Breast epithelium (tissue), 4 donors: ENCODE measurements around the gene HIBCH. TPM values are rescaled to one million over a fixed set of nuclear protein-coding genes. Genes with fewer than 3 reads are reported as not detected.

Source experiments
- DNase-seq, 2 donors: peaks; one replicate each; pipeline ENCODE4 v3.0.0-alpha.2; 2019; ENCODE audit warnings: low spot score in 2 of 2
- H3K27ac ChIP-seq, 2 donors: fragments of 200-600 bp; sonication (generic) in 1 of 2; one replicate each; pipeline ENCODE4 v1.5.1; 2016 to 2019; ENCODE audit warnings: mild to moderate bottlenecking in 1 of 2
- H3K27me3 ChIP-seq, 2 donors: fragments of 200-600 bp; sonication (generic) in 1 of 2; one replicate each; pipeline versions ENCODE4 v1.5.1 to v1.6.0; 2017 to 2019; ENCODE audit warnings: control low read depth in 1 of 2, mild to moderate bottlenecking in 1 of 2
- H3K36me3 ChIP-seq: fragments of 200-600 bp; one replicate; pipeline ENCODE4 v1.5.1; 2019
- H3K4me1 ChIP-seq, 2 donors: fragments of 200-600 bp; sonication (generic); one replicate each; pipeline ENCODE4 v1.5.1; 2016 to 2019; ENCODE audit warnings: control low read depth in 1 of 2
- H3K4me3 ChIP-seq, 3 donors: fragments of 200-600 bp; sonication (generic); 1 replicate in 2 of 3; 2 replicates in 1 of 3; pipeline ENCODE4 v1.5.1; 2016 to 2019; ENCODE audit warnings: mild to moderate bottlenecking in 3 of 3, moderate library complexity in 2 of 3
- H3K9me3 ChIP-seq, 2 donors: fragments of 200-600 bp; sonication (generic) in 1 of 2; one replicate each; pipeline ENCODE4 v1.5.1; 2016 to 2019; ENCODE audit warnings: control low read depth in 1 of 2
- CTCF ChIP-seq, 3 donors: fragments of 450-650 bp; IDR thresholded peaks; one replicate each; pipeline ENCODE4 v1.5.1; 2016 to 2017; ENCODE audit warnings: antibody characterized with exemption in 3 of 3, mild to moderate bottlenecking in 3 of 3, moderate library complexity in 3 of 3
- POLR2A ChIP-seq: fragments of 450-650 bp; IDR thresholded peaks from one replicate; pipeline ENCODE4 v1.6.1; 2016; ENCODE audit warnings: antibody characterized with exemption, mild to moderate bottlenecking, moderate library complexity
- POLR2AphosphoS5 ChIP-seq, 3 donors: sonication (generic); formaldehyde crosslinking; IDR thresholded peaks; one replicate each; pipeline ENCODE4 v1.6.1; 2017; ENCODE audit warnings: antibody characterized with exemption in 3 of 3
- intact Hi-C: fragments of 100-400 bp; cut with DNase I; formaldehyde crosslinking; loops from one replicate; pipeline ENCODE4 v1.15.1; 2023; ENCODE audit warnings: low total_unique reads
- total RNA-seq, 3 donors: library from RNA; depleted of rRNA; stranded (reverse); fragments of >200 nt; gene quantifications; one replicate each; pipeline ENCODE4 v1.1.0, GENCODE V29; 2016

The HIBCH gene
- total RNA-seq, 3 donors from 2014 or later = 22.2 to 31.8 (median 22.9) TPM

DNA sequence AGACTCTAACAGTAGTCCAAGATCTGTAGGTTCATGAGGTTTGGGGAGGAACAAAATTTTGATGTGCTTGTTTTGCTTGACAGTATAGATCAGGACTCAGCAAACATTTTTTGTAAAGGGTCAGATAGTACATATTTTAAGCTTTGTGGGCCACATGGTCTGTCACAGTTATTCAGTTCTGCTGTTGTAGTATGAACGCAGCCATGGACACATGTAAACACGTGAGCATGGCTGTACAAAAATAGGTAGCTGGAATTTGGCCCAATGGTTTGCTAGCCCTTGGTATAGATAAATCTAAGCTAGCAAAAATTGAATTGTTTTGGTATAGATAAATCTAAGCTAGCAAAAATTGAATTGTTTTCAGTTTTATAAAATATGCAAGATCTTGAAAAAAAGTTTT is 120.5 kb downstream of the HIBCH start:
- Histone ChIP-seq H3K9me3 (no peaks in the 10 kb centered on the region), H3K27ac (no peak overlapping the region), H3K36me3 (no peaks in the 10 kb centered on the region), H3K4me3 (no peak overlapping the region), H3K27me3 (no peaks in the 10 kb centered on the region), H3K4me1 (no peaks in the 10 kb centered on the region)
- no peak for DNase-seq
- TF ChIP-seq POLR2AphosphoS5 (IDR thresholded peaks at IDR 0.05) (no peak), POLR2A (no peak), CTCF (IDR thresholded peaks at IDR 0.05) (no peak)
- intact Hi-C loops = no loop called here

- no peak overlapping the region for H3K4me3 ChIP-seq
- no peaks in the 10 kb centered on the region for H3K27me3 ChIP-seq
- no peak for DNase-seq
- no peaks in the 10 kb centered on the region for H3K36me3 ChIP-seq
- intact Hi-C loops = no loop called here
- no peak overlapping the region for H3K27ac ChIP-seq
- TF ChIP-seq CTCF (IDR thresholded peaks at IDR 0.05) (no peak), POLR2A (no peak), POLR2AphosphoS5 (IDR thresholded peaks at IDR 0.05) (no peak)
- no peaks in the 10 kb centered on the region for H3K9me3 ChIP-seq
- no peaks in the 10 kb centered on the region for H3K4me1 ChIP-seq
These were observed 122.4 kb downstream of the HIBCH start for GRCh38 chr2:190197143-190197720.

DNA sequence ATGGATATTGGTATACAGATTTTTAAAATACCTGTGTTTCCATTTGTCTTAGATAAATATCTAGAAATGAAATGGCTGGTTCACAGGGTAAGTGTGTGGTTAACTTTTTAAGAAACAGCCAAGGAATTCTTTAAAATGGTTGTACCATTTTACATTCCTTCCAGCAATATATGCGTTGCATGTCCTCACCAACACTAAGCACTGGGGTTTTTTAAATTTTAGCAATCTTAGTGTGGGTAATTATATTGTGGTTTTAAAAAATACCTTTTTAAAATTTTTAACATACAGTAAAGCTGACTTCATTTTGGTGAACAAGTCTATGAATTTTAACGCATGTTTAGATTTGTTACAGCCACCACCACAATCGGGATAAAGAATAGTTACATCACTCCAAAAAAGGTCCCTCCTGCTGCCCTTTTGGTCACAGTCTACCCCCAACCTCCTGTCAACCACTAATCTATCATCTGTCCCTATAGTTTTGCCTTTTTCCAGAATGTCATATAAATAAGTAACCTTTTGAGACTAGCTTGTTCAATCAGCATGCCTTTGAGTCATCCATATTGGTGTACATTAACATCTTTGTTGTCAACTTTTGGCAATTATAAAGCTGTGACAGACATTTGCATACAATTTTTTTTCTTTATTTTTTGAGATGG is 129.0 kb downstream of the HIBCH start:
- no peak for DNase-seq
- intact Hi-C loops = no loop called here

DNA sequence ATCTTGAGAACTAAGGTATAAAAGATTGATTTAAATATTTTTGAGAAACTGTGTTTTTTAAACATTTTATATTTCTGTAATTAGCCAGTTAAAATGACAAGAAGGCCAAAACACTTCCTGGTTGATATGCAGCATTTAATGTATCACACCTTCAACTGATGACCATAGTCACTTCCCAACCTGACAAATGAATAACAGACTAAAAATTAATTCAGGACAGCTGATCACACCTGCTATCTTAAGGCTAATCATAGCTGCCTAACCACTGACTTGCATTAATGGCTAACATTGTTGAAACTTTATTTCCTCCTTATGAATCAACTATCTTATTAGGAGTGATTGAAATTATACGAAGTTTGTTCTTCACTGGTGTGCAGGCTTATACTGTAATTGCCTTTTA is 131.3 kb downstream of the HIBCH start:
- Histone ChIP-seq H3K27me3 (no peaks in the 10 kb centered on the region), H3K36me3 (no peaks in the 10 kb centered on the region), H3K4me3 (no peak overlapping the region), H3K9me3 (no peaks in the 10 kb centered on the region), H3K27ac (no peak overlapping the region), H3K4me1 (no peaks in the 10 kb centered on the region)
- no peak for TF ChIP-seq POLR2AphosphoS5 (IDR thresholded peaks at IDR 0.05)
- TF ChIP-seq CTCF (IDR thresholded peaks at IDR 0.05) = no peak
- TF ChIP-seq POLR2A = no peak
- DNase-seq = no peak
- intact Hi-C loops = loop anchor here (5.0 kb wide), 1 partner anchor 76 kb away; no protein-coding TSS in a partner anchor

More for the DNA sequence above, 129.0 kb downstream of the HIBCH start:
- no peak overlapping the region for H3K4me3 ChIP-seq
- TF ChIP-seq POLR2A = no peak
- no peak for TF ChIP-seq CTCF (IDR thresholded peaks at IDR 0.05)
- no peak for TF ChIP-seq POLR2AphosphoS5 (IDR thresholded peaks at IDR 0.05)
- no peaks in the 10 kb centered on the region for H3K9me3 ChIP-seq
- no peak overlapping the region for H3K27ac ChIP-seq
- no peaks in the 10 kb centered on the region for H3K4me1 ChIP-seq
- no peaks in the 10 kb centered on the region for H3K27me3 ChIP-seq
- H3K36me3 ChIP-seq = no peaks in the 10 kb centered on the region

DNA sequence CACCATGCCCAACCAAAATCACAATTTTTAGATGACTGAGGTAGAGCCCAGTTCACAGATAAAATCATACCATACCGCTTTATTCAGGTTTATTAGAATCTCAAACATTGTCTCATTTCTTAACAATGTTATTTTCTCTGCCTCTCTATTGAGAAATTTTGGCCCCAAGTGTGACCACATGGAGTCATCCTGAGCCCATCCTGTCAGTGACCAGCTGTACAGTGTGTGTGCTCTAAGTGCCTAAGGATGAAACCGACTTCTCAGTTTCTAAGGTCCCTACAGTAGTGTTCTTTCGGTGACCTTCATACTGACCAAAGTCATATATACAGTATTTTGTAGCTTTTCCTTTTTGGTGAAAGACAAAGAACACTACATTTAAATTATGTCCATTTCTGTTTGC is 133.4 kb downstream of the HIBCH start:
- DNase-seq = no peak
- no peaks in the 10 kb centered on the region for H3K4me1 ChIP-seq
- intact Hi-C loops = loop anchor here (5.0 kb wide), 1 partner anchor 74 kb away; no protein-coding TSS in a partner anchor
- H3K36me3 ChIP-seq = no peaks in the 10 kb centered on the region
- H3K27me3 ChIP-seq = no peaks in the 10 kb centered on the region
- no peaks in the 10 kb centered on the region for H3K9me3 ChIP-seq
- no peak for TF ChIP-seq POLR2A
- TF ChIP-seq POLR2AphosphoS5 (IDR thresholded peaks at IDR 0.05) = no peak
- TF ChIP-seq CTCF (IDR thresholded peaks at IDR 0.05) = no peak
- H3K4me3 ChIP-seq = no peak overlapping the region
- peak overlapping the region; percentile 8 to 28 for H3K27ac ChIP-seq
